Colonic mucosa (tissue), 4 donors: ENCODE data around the gene PRKCA. TPM values are rescaled to one million over a fixed set of nuclear protein-coding genes. Genes with fewer than 3 reads are reported as not detected.
"Not testable (repeated sequence)": the region's sequence is repeated elsewhere in the genome, so short reads cannot be mapped to it uniquely, and the experiment has no call there.

ENCODE experiments used
- DNase-seq: peaks from one replicate; pipeline ENCODE4 v3.0.0-alpha.2; 2020
- H3K27ac ChIP-seq: fragments of 200-600 bp; one replicate; pipeline ENCODE4 v1.8.0; 2021
- H3K27me3 ChIP-seq: fragments of 200-600 bp; one replicate; pipeline ENCODE4 v1.8.0; 2021
- H3K36me3 ChIP-seq: fragments of 200-600 bp; one replicate; pipeline ENCODE4 v1.8.0; 2021
- H3K4me1 ChIP-seq: fragments of 200-600 bp; one replicate; pipeline ENCODE4 v1.8.0; 2021; ENCODE audit warnings: mild to moderate bottlenecking
- H3K4me3 ChIP-seq: fragments of 200-600 bp; one replicate; pipeline ENCODE4 v1.8.0; 2021
- H3K9ac ChIP-seq, 2 donors: one replicate each; pipeline ENCODE4 v1.7.0; 2013; ENCODE audit warnings: control low read depth in 2 of 2, low read depth in 2 of 2, low read length in 2 of 2
- H3K9me3 ChIP-seq: fragments of 200-600 bp; one replicate; pipeline ENCODE4 v1.8.0; 2021
- CTCF ChIP-seq: fragments of 200-600 bp; IDR thresholded peaks from one replicate; pipeline ENCODE4 v1.8.0; 2022; ENCODE audit warnings: antibody characterized with exemption, mild to moderate bottlenecking
- intact Hi-C: fragments of 100-400 bp; cut with DNase I; formaldehyde crosslinking; loops from one replicate; pipeline ENCODE4 v1.14.1; 2022
- total RNA-seq, 2 donors: library from RNA; stranded (reverse); fragmentation: NEBNext Ultra II Directional in 1 of 2; extraction: Animal tissue kit (Norgen Biotek cat#: 25700) in 1 of 2; gene quantifications; one replicate each; pipeline ENCODE4 v1.2.1, GENCODE V29; 2021
- donor health status: healthy.
- donor health status: DM: no; HTN: no; CAD: no.
- donor health status: DM: no; HTN: no; CAD: no.

PRKCA gene
- total RNA-seq: 10 to 100 TPM; 40.0 to 41.8 TPM

GRCh38 chr17:66301864-66302741 is at the start of gene PRKCA:
Gene PRKCA, plus strand, starts transcription at chr17:66302613.
- H3K9ac ChIP-seq: peak within 1 kb of the TSS; percentile 64 to 83
- H3K4me1 ChIP-seq: no peaks in the 10 kb centered on the region
- H3K36me3 ChIP-seq: no peaks in the 10 kb centered on the region
- H3K27me3 ChIP-seq: no peaks in the 10 kb centered on the region
- intact Hi-C loops: loop anchor here (10.0 kb wide), 1 partner anchor 123 kb away; no protein-coding TSS in a partner anchor
- no peaks in the 10 kb centered on the region for H3K9me3 ChIP-seq
- DNase-seq: peak; percentile 75
- no peak for TF ChIP-seq CTCF
- peak within 1 kb of the TSS; percentile 83 for H3K4me3 ChIP-seq
- peak within 1 kb of the TSS; percentile 76 for H3K27ac ChIP-seq

- intact Hi-C loops: loop anchor here (10.0 kb wide), 1 partner anchor 171 kb away; no protein-coding TSS in a partner anchor
- DNase-seq, H3K4me3 ChIP-seq: not testable (repeated sequence)
Measured at GRCh38 chr17:66253458-66253857, 49.0 kb upstream of the PRKCA start.

GRCh38 chr17:66255112-66255511 is 47.3 kb upstream of the PRKCA start:
- no peaks in the 10 kb centered on the region for H3K9me3 ChIP-seq
- H3K27ac ChIP-seq: no peak overlapping the region
- intact Hi-C loops: loop anchor here (2.0 to 10.0 kb wide), 3 partner anchors 170 to 418 kb away; no protein-coding TSS in a partner anchor
- peak; percentile 44 for DNase-seq
- H3K4me1 ChIP-seq: no peaks in the 10 kb centered on the region
- no peaks in the 10 kb centered on the region for H3K36me3 ChIP-seq
- TF ChIP-seq CTCF: peak; percentile 62
- H3K9ac ChIP-seq: no peak overlapping the region
- no peaks in the 10 kb centered on the region for H3K27me3 ChIP-seq
- no peak overlapping the region for H3K4me3 ChIP-seq

More at GRCh38 chr17:66253458-66253857, 49.0 kb upstream of the PRKCA start:
- not testable (repeated sequence) for H3K27me3 ChIP-seq, H3K36me3 ChIP-seq, H3K4me1 ChIP-seq, H3K9me3 ChIP-seq, H3K27ac ChIP-seq, H3K9ac ChIP-seq

GRCh38 chr17:66255527-66255971 is 46.9 kb upstream of the PRKCA start:
- intact Hi-C loops: loop anchor here (2.0 to 10.0 kb wide), 3 partner anchors 169 to 417 kb away; no protein-coding TSS in a partner anchor
- no peaks in the 10 kb centered on the region for H3K36me3 ChIP-seq
- H3K4me1 ChIP-seq: no peaks in the 10 kb centered on the region
- TF ChIP-seq CTCF: no peak
- no peaks in the 10 kb centered on the region for H3K27me3 ChIP-seq
- no peak overlapping the region for H3K4me3 ChIP-seq
- no peak overlapping the region for H3K27ac ChIP-seq
- H3K9ac ChIP-seq: no peak overlapping the region
- no peak for DNase-seq
- no peaks in the 10 kb centered on the region for H3K9me3 ChIP-seq

GRCh38 chr17:66260275-66260674 is 42.1 kb upstream of the PRKCA start:
- H3K9ac ChIP-seq: no peak overlapping the region
- no peak overlapping the region for H3K27ac ChIP-seq
- H3K4me3 ChIP-seq: no peak overlapping the region
- DNase-seq: no peak
- no peaks in the 10 kb centered on the region for H3K4me1 ChIP-seq
- H3K36me3 ChIP-seq: no peaks in the 10 kb centered on the region
- no peaks in the 10 kb centered on the region for H3K9me3 ChIP-seq
- intact Hi-C loops: no loop called here
- TF ChIP-seq CTCF: no peak
- no peaks in the 10 kb centered on the region for H3K27me3 ChIP-seq

- Histone ChIP-seq H3K27ac (no peak overlapping the region), H3K9ac (no peak overlapping the region), H3K27me3 (no peaks in the 10 kb centered on the region), H3K4me1 (no peaks in the 10 kb centered on the region), H3K4me3 (no peak overlapping the region), H3K9me3 (no peaks in the 10 kb centered on the region), H3K36me3 (no peaks in the 10 kb centered on the region)
- no peak for DNase-seq
- intact Hi-C loops: no loop called here
- TF ChIP-seq CTCF: no peak
Measured at GRCh38 chr17:66260688-66261087, 41.7 kb upstream of the PRKCA start.
